Measurements from ENCODE around the gene IQGAP1.

GRCh38 chr15:90345857-90346256 is 42.2 kb upstream of the IQGAP1 start:
- no peak for TF ChIP-seq POLR2AphosphoS5 (IDR thresholded peaks at IDR 0.05; ENCODE audit: low read depth, low read length)
- TF ChIP-seq SP1 (IDR thresholded peaks at IDR 0.05; ENCODE audit: low read depth) = no peak
